Lower lobe of right lung (tissue), 2 donors: Measurements from ENCODE around the gene CATSPER3. TPM values are rescaled to one million over a fixed set of nuclear protein-coding genes. Genes with fewer than 3 reads are reported as not detected.

ENCODE experiments used
- ATAC-seq, 2 donors: fragments of 200-7000 bp; cut with Tn5 transposase; one replicate each; pipeline ENCODE4 v1.9.1; 2020 to 2022; ENCODE audit warnings: mild to moderate bottlenecking in 2 of 2, moderate library complexity in 2 of 2
- DNase-seq: peaks from one replicate; pipeline ENCODE4 v3.0.0-alpha.2; 2020
- H3K27ac ChIP-seq: fragments of 200-600 bp; one replicate; pipeline ENCODE4 v1.8.0; 2022
- H3K27me3 ChIP-seq: fragments of 200-600 bp; one replicate; pipeline ENCODE4 v1.8.0; 2022; ENCODE audit warnings: low read depth
- H3K36me3 ChIP-seq: fragments of 200-600 bp; one replicate; pipeline ENCODE4 v1.8.0; 2022; ENCODE audit warnings: mild to moderate bottlenecking
- H3K4me1 ChIP-seq: fragments of 200-600 bp; one replicate; pipeline ENCODE4 v1.8.0; 2022
- H3K4me3 ChIP-seq: fragments of 200-600 bp; one replicate; pipeline ENCODE4 v1.8.0; 2022; ENCODE audit warnings: mild to moderate bottlenecking
- H3K9me3 ChIP-seq: fragments of 200-600 bp; one replicate; pipeline ENCODE4 v1.8.0; 2022
- CTCF ChIP-seq: fragments of 200-600 bp; IDR thresholded peaks from one replicate; pipeline ENCODE4 v1.8.0; 2022; ENCODE audit warnings: antibody characterized with exemption, mild to moderate bottlenecking
- intact Hi-C: fragments of 100-400 bp; cut with DNase I; formaldehyde crosslinking; loops from one replicate; pipeline ENCODE4 v1.11.0; 2022
- total RNA-seq: library from RNA; stranded (reverse); fragmentation: NEBNext Ultra II Directional; extraction: Animal tissue kit (Norgen Biotek cat#: 25700); gene quantifications from one replicate; pipeline ENCODE4 v1.2.1, GENCODE V29; 2021
- donor health status: DM: no; HTN: yes; CAD: no; lungs with severe emphysema.

Gene CATSPER3
- total RNA-seq, 1 donor from 2014 or later, result 0.68 TPM

- H3K4me1 ChIP-seq, result peaks cover 1% of the 10 kb centered on the region
Measured at GRCh38 chr5:135024956-135025729, 57.4 kb downstream of the CATSPER3 start.

DNA sequence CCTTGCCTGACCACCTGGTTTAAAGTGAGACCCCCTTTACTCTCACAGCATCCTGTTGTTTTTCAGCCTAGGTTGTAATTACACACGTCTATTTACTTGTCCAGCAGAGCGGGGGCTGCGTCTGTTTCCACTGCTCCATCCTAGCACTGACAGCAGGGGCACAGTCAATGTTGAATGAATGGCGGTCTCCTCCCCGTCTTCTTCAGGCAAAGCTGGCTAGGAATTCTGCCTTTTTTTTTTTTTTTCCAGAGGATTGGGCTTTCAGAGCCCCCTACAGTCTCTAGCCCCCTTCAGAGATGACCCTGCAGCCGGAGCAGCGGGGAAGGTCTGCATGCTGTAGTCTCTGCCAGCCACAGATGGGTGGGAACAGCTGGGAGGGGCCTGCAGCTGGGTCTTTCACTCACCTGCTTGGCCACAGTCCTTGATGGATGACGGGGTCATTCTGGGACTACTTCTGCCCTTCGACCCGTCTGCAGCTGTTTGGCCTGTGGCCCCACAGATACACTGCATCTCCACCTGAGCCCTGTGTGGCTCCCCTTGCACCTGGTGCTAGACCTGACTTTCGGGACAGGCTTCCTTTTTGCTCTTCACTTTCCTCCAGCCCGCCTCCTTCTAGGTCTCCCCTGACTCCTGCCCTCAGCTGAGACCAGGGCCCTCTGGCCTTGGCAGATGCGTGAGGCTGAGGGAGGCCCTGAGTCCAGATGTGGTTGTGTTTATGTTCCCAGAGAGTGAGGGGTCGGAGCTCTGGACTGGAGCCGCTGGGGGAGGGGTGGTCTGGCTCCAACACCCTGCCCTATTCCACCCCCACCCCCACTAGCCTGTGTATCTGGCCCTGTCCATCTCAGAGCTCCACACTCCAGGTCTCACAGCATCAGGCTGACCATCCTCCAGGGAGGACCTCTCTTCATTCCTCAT, 58.3 kb downstream of the CATSPER3 start:
- Histone ChIP-seq H3K27me3 (peaks cover 58% of the 10 kb centered on the region), H3K36me3 (no peaks in the 10 kb centered on the region), H3K9me3 (no peaks in the 10 kb centered on the region), H3K4me3 (no peak overlapping the region), H3K27ac (no peak overlapping the region), H3K4me1 (peaks cover 10% of the 10 kb centered on the region)
- no peak for ATAC-seq
- intact Hi-C loops, result no loop called here
- peak; percentile 25 for DNase-seq
- TF ChIP-seq CTCF, result no peak

More at GRCh38 chr5:135024956-135025729, 57.4 kb downstream of the CATSPER3 start:
- TF ChIP-seq CTCF, result no peak
- no peak overlapping the region for H3K4me3 ChIP-seq
- H3K27ac ChIP-seq, result no peak overlapping the region
- DNase-seq (peak; percentile 14), ATAC-seq (no peak)
- intact Hi-C loops, result no loop called here
- H3K9me3 ChIP-seq, result no peaks in the 10 kb centered on the region
- H3K27me3 ChIP-seq, result peaks cover 49% of the 10 kb centered on the region
- no peaks in the 10 kb centered on the region for H3K36me3 ChIP-seq

DNA sequence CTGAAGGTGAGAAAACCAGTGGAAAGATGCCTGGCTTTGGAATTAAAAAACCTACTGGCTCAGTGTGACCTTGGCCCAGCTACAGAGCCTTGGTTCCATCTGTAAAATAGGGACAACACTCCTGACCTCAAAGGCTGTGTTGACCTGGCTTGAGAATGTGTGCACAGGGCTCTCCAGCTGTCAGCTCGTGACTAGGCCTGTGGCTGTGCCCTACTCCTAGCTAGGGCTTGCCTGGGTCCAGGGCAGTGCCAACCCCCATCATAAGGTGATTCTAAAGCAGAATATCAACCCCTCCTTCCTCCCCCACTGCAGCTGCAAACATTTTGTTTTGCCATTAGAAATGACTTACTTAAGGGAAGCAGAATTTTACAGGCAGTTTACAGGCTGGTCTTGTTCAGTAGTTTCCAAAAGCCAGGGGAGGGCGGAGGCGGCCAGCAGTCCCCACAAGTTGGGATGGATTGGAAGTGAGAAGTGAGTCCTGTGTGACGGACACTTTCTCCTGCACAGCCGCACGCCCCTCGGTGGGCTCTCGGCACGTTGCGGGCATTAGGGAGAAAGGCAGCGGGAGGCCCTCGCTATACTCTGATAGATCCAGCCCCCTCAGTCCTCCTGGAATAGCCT, 59.0 kb downstream of the CATSPER3 start:
- intact Hi-C loops, result no loop called here
- no peaks in the 10 kb centered on the region for H3K9me3 ChIP-seq
- peaks cover 66% of the 10 kb centered on the region for H3K27me3 ChIP-seq
- H3K4me3 ChIP-seq, result no peak overlapping the region
- peaks cover 17% of the 10 kb centered on the region for H3K4me1 ChIP-seq
- no peak overlapping the region for H3K27ac ChIP-seq
- no peaks in the 10 kb centered on the region for H3K36me3 ChIP-seq
- DNase-seq (peak; percentile 30), ATAC-seq (no peak)
- no peak for TF ChIP-seq CTCF

GRCh38 chr5:135027266-135027696, 59.6 kb downstream of the CATSPER3 start:
- H3K27me3 ChIP-seq, result peaks cover 71% of the 10 kb centered on the region
- intact Hi-C loops, result no loop called here
- no peaks in the 10 kb centered on the region for H3K9me3 ChIP-seq
- peaks cover 18% of the 10 kb centered on the region for H3K4me1 ChIP-seq
- no peak overlapping the region for H3K27ac ChIP-seq
- H3K4me3 ChIP-seq, result no peak overlapping the region
- ATAC-seq, result no peak
- no peaks in the 10 kb centered on the region for H3K36me3 ChIP-seq
- DNase-seq, result peak; percentile 43
- no peak for TF ChIP-seq CTCF
